ENCODE results near the gene SUMF1.
A peak's percentile ranks its signal among the peaks of the same experiment; 100 is the strongest.

SUMF1 gene

GRCh38 chr3:4466741-4467521, at the start of gene SUMF1:
Gene SUMF1, minus strand, starts transcription at chr3:4467269. Its CDS starts 24 bp downstream, at chr3:4467245.
- peak; percentile 31 for DNase-seq

GRCh38 chr3:4515916-4516579, 49.0 kb upstream of the SUMF1 start:
- no peak for DNase-seq

GRCh38 chr3:4514916-4515315, 47.8 kb upstream of the SUMF1 start:
- no peak for DNase-seq

- DNase-seq = no peak
Measured at GRCh38 chr3:4514321-4514720, 47.3 kb upstream of the SUMF1 start.

- no peak for DNase-seq
Measured at GRCh38 chr3:4512895-4513616, 46.0 kb upstream of the SUMF1 start.

GRCh38 chr3:4511491-4512262, 44.6 kb upstream of the SUMF1 start:
- DNase-seq = no peak

- DNase-seq = no peak
Measured at GRCh38 chr3:4509983-4510755, 43.1 kb upstream of the SUMF1 start.

- no peak for DNase-seq
Measured at GRCh38 chr3:4509043-4509442, 42.0 kb upstream of the SUMF1 start.

GRCh38 chr3:4508048-4508981, 41.2 kb upstream of the SUMF1 start:
- no peak for DNase-seq

- no peak for DNase-seq
Measured at GRCh38 chr3:4507024-4507596, 40.0 kb upstream of the SUMF1 start.

- DNase-seq = no peak
Measured at GRCh38 chr3:4506559-4507023, 39.5 kb upstream of the SUMF1 start.

GRCh38 chr3:4505688-4506558, 38.9 kb upstream of the SUMF1 start:
- DNase-seq = no peak

- peak; percentile 21 for DNase-seq
Measured at GRCh38 chr3:4504340-4505261, 37.5 kb upstream of the SUMF1 start.

GRCh38 chr3:4503050-4503449, 36.0 kb upstream of the SUMF1 start:
- DNase-seq = no peak

- DNase-seq = no peak
Measured at GRCh38 chr3:4501927-4502326, 34.9 kb upstream of the SUMF1 start.

- DNase-seq = no peak
Measured at GRCh38 chr3:4501437-4501836, 34.4 kb upstream of the SUMF1 start.

- DNase-seq = no peak
Measured at GRCh38 chr3:4498446-4498845, 31.4 kb upstream of the SUMF1 start.

GRCh38 chr3:4497843-4498324, 30.8 kb upstream of the SUMF1 start:
- no peak for DNase-seq
